ENCODE data around the gene SETD2.

Gene SETD2

GRCh38 chr3:46990573-46991374 lies 173.1 kb downstream of the SETD2 start:
- DNase-seq (ENCODE audit: low read depth in 1 of 2, low spot score in 1 of 2), result no peak
- TF ChIP-seq JUND (IDR thresholded peaks at IDR 0.05; ENCODE audit: low read depth), result no peak
- in situ Hi-C loops (cut with HindIII; ENCODE audit: low pct_unique_long_range_greater_than_20kb, low sequenced_read_pairs), result no loop called here

- TF ChIP-seq JUND (IDR thresholded peaks at IDR 0.05; ENCODE audit: low read depth), result no peak
- in situ Hi-C loops (cut with HindIII; ENCODE audit: low pct_unique_long_range_greater_than_20kb, low sequenced_read_pairs), result no loop called here
- no peak for DNase-seq (ENCODE audit: low read depth in 1 of 2, low spot score in 1 of 2)
Observed at GRCh38 chr3:46989146-46989810, 174.6 kb downstream of the SETD2 start.

- in situ Hi-C loops (cut with HindIII; ENCODE audit: low pct_unique_long_range_greater_than_20kb, low sequenced_read_pairs), result no loop called here
- no peak for TF ChIP-seq JUND (IDR thresholded peaks at IDR 0.05; ENCODE audit: low read depth)
- DNase-seq (ENCODE audit: low read depth in 1 of 2, low spot score in 1 of 2), result no peak
Observed at GRCh38 chr3:46988616-46989015, 175.3 kb downstream of the SETD2 start.

GRCh38 chr3:46987743-46988401 lies 176.0 kb downstream of the SETD2 start:
- TF ChIP-seq JUND (IDR thresholded peaks at IDR 0.05; ENCODE audit: low read depth), result no peak
- in situ Hi-C loops (cut with HindIII; ENCODE audit: low pct_unique_long_range_greater_than_20kb, low sequenced_read_pairs), result no loop called here
- peak in 1 of 2 experiments; percentile 86 for DNase-seq (ENCODE audit: low read depth in 1 of 2, low spot score in 1 of 2)

GRCh38 chr3:46987319-46987742 lies 176.6 kb downstream of the SETD2 start:
- DNase-seq (ENCODE audit: low read depth in 1 of 2, low spot score in 1 of 2), result no peak
- no peak for TF ChIP-seq JUND (IDR thresholded peaks at IDR 0.05; ENCODE audit: low read depth)
- in situ Hi-C loops (cut with HindIII; ENCODE audit: low pct_unique_long_range_greater_than_20kb, low sequenced_read_pairs), result no loop called here

- no peak for DNase-seq (ENCODE audit: low read depth in 1 of 2, low spot score in 1 of 2)
- in situ Hi-C loops (cut with HindIII; ENCODE audit: low pct_unique_long_range_greater_than_20kb, low sequenced_read_pairs), result no loop called here
- TF ChIP-seq JUND (IDR thresholded peaks at IDR 0.05; ENCODE audit: low read depth), result no peak
Observed at GRCh38 chr3:46986782-46987310, 177.1 kb downstream of the SETD2 start.

- TF ChIP-seq JUND (IDR thresholded peaks at IDR 0.05; ENCODE audit: low read depth), result no peak
- DNase-seq (ENCODE audit: low read depth in 1 of 2, low spot score in 1 of 2), result peak in 1 of 2 experiments; percentile 59
- in situ Hi-C loops (cut with HindIII; ENCODE audit: low pct_unique_long_range_greater_than_20kb, low sequenced_read_pairs), result no loop called here
Observed at GRCh38 chr3:46986055-46986730, 177.7 kb downstream of the SETD2 start.

- in situ Hi-C loops (cut with HindIII; ENCODE audit: low pct_unique_long_range_greater_than_20kb, low sequenced_read_pairs), result no loop called here
- DNase-seq (ENCODE audit: low read depth in 1 of 2, low spot score in 1 of 2), result no peak
- TF ChIP-seq JUND (IDR thresholded peaks at IDR 0.05; ENCODE audit: low read depth), result no peak
Observed at GRCh38 chr3:46985588-46985987, 178.3 kb downstream of the SETD2 start.

GRCh38 chr3:46984591-46985459 lies 179.1 kb downstream of the SETD2 start:
- no peak for DNase-seq (ENCODE audit: low read depth in 1 of 2, low spot score in 1 of 2)
- in situ Hi-C loops (cut with HindIII; ENCODE audit: low pct_unique_long_range_greater_than_20kb, low sequenced_read_pairs), result no loop called here
- no peak for TF ChIP-seq JUND (IDR thresholded peaks at IDR 0.05; ENCODE audit: low read depth)

- in situ Hi-C loops (cut with HindIII; ENCODE audit: low pct_unique_long_range_greater_than_20kb, low sequenced_read_pairs), result no loop called here
Observed at GRCh38 chr3:46982546-46982945, 181.4 kb downstream of the SETD2 start.

GRCh38 chr3:46981932-46982471 lies 181.9 kb downstream of the SETD2 start:
- TF ChIP-seq JUND (IDR thresholded peaks at IDR 0.05; ENCODE audit: low read depth), result no peak
- in situ Hi-C loops (cut with HindIII; ENCODE audit: low pct_unique_long_range_greater_than_20kb, low sequenced_read_pairs), result no loop called here
- DNase-seq (ENCODE audit: low read depth in 1 of 2, low spot score in 1 of 2), result peak; percentile 68 to 92

More at GRCh38 chr3:46982546-46982945, 181.4 kb downstream of the SETD2 start:
- TF ChIP-seq JUND (IDR thresholded peaks at IDR 0.05; ENCODE audit: low read depth), result no peak
- DNase-seq (ENCODE audit: low read depth in 1 of 2, low spot score in 1 of 2), result no peak
